HG03039 (cell line): ENCODE measurements around the gene IGLL5.
"Not testable (repeated sequence)": the region's sequence is repeated elsewhere in the genome, so short reads cannot be mapped to it uniquely, and the experiment has no call there.

ENCODE experiments used
- ATAC-seq: cut with Tn5 transposase; IDR thresholded peaks from one replicate; pipeline ENCODE4 v1.9.1; 2021; ENCODE audit warnings: mild to moderate bottlenecking, moderate library complexity; ENCODE audit not compliant: unreplicated experiment

IGLL5 gene

DNA sequence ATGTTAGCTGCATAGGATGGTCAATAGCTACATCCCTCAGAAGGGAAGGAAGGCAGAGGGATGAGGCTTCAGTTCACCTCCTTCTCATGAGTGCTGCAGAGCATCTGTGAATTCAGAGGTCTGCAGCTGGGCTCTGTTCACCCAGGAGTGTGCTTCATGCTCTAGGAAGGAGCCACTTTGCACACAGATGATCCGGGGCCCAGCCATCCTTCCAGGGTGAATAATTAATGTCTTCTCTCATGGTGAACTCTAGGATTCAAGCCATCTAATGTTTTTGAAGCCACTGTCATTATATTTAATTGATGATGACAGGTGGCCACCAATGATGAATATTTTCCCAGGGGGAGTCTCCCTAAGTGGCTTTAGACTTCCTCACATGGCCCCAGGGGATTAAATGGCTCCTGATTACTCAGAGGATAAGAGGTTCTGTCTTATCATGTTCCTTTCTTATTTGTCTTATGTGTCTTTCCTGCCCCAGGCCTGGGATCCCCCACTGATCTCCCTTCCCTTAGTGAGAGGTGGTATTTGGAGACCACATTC lies 10.9 kb downstream of the IGLL5 start:
- not testable (repeated sequence) for ATAC-seq

DNA sequence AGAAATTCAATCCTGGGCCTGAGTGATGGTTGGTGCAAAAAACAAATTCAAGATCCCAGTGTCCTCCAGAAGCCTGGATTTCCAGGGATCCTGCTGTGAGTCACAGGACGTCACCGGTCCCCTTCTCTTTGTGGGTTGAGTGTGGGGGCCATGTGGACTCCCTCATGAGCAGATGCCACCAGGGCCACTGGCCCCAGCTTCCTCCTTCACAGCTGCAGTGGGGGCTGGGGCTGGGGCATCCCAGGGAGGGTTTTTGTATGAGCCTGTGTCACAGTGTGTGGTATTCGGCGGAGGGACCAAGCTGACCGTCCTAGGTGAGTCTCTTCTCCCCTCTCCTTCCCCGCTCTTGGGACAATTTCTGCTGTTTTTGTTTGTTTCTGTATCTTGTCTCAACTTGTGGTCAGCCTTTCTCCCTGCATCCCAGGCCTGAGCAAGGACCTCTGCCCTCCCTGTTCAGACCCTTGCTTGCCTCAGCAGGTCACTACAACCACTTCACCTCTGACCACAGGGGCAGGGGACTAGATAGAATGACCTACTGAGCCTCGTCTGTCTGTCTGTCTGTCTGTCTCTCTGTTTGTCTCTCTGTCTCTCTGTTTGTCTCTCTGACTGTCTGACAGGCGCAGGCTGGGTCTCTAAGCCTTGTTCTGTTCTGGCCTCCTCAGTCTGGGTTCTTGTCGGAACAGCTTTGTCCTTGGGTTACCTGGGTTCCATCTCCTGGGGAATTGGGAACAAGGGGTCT lies 11.9 kb downstream of the IGLL5 start:
- not testable (repeated sequence) for ATAC-seq

DNA sequence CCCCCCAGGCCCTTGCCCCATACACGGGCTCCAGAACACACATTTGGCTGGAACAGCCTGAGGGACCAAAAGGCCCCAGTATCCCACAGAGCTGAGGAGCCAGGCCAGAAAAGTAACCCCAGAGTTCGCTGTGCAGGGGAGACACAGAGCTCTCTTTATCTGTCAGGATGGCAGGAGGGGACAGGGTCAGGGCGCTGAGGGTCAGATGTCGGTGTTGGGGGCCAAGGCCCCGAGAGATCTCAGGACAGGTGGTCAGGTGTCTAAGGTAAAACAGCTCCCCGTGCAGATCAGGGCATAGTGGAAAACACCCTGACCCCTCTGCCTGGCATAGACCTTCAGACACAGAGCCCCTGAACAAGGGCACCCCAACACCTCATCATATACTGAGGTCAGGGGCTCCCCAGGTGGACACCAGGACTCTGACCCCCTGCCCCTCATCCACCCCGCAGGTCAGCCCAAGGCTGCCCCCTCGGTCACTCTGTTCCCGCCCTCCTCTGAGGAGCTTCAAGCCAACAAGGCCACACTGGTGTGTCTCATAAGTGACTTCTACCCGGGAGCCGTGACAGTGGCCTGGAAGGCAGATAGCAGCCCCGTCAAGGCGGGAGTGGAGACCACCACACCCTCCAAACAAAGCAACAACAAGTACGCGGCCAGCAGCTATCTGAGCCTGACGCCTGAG lies 13.1 kb downstream of the IGLL5 start:
- ATAC-seq = not testable (repeated sequence)

DNA sequence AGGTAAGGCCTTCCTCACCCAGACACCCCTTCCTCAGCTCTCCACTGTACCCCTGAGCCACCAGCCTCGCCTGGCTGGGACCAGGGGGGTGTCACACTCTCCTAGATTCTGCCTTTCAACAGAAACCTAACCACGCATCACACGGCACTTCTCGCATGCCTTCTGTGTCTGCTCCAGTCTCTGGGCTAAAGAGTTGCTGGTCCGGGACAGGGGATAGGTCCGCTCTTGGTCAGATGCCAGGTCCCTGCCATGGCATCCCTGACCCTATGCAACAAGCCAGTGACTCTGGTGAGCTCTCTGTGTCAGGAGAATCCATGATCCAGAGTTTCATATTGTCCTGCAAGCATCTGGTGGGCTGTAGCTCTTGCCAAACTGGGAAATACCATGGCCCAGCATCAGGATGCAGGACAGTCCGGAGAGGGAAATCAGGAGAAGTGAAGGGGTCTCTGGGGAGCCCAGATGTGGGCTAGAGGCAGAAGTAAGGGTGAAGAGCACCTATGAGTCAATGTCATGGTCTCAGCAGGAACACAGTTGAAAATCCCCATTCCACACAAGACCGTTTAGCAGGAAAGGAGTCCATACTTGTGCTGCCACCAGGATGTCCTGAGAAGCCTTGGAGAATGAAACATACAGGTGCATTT lies 14.1 kb downstream of the IGLL5 start:
- no peak for ATAC-seq

DNA sequence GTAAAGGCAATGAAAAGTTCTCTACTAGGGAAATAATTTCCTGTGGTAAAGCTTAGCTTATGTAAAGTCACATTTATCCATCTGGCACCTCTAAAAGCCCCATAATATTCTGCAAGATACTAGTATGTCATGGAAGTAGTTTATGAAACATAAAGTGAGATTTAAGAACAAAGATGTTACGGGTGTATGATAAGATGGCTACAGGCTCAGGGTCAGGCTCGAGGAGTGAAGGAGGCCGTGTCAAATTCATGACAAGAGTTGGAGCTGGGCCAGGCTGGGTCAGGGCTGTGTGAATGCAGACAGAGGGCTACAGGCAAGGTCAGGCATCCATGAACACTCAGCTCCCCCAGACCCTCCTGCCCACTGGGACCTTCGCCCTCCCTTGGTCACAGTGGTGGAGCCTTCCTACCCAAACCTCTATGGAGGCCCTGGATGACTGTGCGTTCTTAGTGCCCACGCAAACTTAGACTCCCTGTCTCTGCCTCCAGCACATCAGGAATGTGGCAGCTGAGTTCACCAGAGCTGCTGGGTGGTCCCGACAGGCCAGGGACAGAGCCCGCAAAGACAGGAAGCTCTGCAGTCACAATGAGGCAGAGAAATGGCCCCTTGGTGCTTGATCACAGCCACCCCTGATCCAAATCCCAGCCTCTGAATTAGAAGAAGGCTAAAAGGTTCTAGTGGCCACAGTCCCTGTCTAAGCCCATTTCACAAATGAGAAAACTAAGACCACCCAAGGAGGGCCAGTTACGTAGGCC lies 14.8 kb downstream of the IGLL5 start:
- ATAC-seq = no peak

DNA sequence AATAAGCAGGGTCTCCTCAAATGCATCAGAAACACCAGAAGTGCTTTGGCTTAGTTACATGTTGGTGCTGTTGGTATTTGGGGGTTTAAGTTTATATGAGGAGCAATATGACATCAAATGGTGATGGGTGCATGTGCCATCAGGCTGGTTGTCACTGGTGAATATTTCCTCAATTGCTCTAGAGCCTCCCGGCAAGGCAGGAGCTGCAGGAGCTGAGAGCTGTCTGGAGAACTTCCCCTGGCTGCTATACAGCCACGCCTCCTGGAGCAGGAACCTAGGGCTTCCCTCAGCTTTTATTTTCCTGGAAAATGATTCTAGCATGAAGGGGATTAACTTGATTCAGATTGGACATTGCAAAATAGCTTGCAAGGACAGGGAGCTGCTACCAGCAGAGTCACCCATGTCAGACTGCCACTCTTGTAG lies 15.8 kb downstream of the IGLL5 start:
- no peak for ATAC-seq

DNA sequence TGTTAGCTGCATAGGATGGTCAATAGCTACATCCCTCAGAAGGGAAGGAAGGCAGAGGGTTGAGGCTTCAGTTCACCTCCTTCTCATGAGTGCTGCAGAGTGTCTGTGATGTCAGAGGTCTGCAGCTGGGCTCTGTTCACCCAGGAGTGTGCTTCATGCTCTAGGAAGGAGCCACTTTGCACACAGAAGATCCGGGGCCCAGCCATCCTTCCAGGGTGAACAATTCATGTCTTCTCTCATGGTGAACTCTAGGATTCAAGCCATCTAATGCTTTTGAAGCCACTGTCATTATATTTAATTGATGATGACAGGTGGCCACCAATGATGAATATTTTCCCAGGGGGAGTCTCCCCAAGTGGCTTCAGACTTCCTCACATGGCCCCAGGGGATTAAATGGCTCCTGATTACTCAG lies 16.2 kb downstream of the IGLL5 start:
- not testable (repeated sequence) for ATAC-seq

DNA sequence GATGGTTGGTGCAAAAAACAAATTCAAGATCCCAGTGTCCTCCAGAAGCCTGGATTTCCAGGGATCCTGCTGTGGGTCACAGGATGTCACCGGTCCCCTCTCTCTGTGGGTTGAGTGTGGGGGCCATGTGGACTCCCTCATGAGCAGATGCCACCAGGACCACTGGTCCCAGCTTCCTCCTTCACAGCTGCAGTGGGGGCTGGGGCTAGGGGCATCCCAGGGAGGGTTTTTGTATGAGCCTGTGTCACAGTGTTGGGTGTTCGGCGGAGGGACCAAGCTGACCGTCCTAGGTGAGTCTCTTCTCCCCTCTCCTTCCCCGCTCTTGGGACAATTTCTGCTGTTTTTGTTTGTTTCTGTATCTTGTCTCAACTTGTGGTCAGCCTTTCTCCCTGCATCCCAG lies 17.1 kb downstream of the IGLL5 start:
- ATAC-seq = not testable (repeated sequence)

DNA sequence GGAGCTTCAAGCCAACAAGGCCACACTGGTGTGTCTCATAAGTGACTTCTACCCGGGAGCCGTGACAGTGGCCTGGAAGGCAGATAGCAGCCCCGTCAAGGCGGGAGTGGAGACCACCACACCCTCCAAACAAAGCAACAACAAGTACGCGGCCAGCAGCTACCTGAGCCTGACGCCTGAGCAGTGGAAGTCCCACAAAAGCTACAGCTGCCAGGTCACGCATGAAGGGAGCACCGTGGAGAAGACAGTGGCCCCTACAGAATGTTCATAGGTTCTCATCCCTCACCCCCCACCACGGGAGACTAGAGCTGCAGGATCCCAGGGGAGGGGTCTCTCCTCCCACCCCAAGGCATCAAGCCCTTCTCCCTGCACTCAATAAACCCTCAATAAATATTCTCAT lies 18.8 kb downstream of the IGLL5 start:
- not testable (repeated sequence) for ATAC-seq

DNA sequence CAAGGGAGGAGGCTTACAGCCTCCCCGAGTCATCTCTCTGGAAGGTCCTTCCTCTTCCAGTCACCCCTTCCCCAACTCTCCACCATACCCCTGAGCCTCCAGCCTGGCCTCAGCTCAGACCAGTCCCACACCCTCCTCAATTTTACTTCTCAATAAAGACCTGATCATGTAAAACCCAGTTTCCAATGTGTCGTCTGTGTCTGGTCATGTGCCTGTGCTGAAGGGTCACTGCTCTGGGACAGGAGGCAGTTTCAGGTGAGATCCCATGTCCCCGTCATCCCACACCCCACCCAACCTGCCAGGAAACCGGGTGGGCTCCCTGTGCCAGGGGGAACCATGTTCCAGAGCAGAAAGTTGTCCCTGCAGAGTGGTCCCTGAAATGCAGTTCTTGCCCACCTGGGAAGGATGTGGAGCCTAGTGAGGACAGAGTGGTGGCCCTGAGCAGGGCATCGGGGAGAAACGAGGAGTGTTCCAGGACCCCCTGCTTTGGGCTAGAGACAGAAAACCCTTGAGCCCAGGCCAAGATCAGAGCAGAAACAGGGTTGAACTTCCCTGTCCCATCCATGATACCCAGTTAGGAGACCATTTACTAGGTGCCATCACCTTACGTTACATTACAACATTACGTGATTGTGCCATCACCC lies 19.4 kb downstream of the IGLL5 start:
- ATAC-seq = no peak

DNA sequence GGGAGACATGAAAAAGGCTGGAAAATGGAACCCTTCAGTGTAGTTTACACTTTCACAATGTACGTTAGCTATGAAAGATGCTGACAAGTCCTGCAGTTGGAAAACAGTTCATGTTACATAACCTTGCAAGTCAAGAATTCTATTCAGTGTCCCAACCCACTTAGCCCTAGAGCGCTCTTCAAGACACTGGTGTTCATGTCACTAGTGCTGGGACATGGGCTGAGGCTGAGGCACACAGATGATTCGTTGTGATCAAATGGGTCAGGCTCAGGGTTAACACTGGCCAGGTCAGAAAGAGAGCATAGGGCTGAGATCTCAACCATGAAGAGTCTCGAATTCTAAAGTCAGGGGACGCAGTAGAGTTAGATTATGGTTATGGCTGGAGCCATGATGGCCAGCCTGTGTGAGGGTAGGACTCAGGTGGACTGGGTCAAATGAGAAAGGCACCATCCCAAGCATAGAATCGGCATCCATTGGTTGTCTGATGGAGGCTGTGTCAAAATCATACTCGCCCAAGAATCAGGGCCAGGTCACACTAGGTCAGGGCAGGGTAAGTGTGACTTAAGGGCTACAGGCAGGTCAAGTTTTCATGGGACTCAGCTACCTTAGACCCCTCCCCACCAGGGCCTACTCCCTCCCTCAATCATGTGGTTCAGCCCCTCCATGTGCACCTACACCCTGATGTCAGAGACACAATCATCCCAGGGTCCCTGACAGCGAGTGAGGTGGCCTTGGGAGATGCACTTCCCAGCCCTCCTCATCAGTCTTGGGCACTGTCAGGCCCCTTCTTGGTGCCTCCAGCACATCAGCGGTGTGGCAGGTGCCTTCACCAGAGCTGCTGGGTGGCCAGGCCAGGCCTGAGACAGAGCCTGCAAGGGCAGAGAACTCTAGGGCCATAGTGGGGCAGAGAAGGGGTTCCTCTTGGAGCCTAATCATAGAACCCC lies 20.2 kb downstream of the IGLL5 start:
- no peak for ATAC-seq

DNA sequence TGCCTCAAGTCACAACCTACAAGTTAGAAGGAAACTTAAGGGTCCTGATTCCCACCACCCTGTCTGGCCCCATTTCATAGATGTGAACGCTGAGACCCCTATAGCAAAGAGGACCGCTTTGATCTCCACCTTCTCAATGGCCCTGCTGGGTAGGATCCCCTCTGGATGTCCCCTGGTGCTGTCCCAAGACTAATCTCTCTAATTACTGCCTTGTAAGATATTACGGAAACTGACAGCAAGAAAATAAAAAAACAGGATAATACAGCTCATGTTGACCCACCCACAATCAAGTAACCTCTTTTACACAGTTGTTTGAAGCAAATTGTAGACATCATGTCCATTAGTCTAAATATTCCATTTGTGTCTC lies 20.9 kb downstream of the IGLL5 start:
- ATAC-seq = no peak

DNA sequence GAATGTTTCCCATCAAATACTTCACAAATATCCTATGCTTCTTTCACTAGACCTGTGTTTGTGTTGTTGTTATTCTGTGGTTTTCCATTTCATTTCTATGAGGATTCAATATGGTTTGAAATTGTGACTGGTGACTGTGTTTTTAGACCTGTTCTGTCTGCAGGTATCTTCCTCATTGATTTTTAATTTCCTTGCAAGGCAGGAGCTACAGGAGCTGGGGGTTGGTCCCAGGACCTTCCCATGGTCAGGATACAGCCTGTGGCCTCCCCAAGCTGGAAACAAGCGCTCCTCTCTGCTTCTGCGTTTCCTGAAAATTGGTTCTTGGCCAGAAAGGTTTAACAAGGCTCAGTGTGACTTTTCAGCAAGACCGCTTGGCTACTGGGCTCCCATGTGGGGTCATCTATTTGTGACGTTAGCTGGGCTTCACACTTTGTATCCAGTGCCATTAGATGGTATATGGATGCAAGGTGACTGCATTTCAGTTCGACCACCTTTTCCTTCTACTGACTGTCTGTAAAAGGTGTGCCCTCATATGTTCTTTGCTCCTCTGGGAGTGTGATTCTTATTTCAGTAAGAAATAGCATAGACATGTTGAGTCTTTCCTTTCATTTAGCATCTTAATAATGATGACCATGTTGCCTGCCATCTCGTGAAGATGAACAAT lies 21.5 kb downstream of the IGLL5 start:
- no peak for ATAC-seq

DNA sequence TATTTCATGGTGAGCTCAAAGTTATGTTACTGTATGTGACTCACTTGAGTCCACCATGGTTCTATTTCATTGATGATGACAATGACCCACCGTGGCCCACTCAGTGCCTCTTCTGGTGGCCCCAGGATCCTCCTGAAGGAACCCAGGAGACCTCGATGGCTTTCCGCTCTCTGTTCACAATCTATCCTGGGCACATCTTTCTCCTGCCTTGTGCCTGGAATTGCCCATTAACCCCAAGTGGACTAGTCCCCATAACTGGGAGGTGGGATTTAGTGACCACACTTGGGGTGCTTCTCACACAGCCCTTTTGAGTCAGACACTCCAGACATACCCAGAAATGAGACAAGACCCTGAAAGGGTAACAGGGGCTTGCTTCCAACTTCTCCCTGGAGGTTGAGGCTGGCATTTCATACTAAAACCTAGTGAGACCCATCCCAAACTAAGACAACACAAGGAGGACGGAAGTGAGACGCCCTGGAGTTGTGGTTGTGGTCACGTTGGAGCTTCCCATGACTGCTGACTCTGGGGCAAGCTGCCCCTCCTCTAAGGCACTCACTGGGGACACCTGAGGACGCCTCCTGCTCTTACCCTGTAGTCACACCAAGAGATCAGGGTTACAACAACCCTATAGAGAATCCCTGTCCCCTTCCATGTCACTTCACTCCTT lies 22.1 kb downstream of the IGLL5 start:
- no peak for ATAC-seq

DNA sequence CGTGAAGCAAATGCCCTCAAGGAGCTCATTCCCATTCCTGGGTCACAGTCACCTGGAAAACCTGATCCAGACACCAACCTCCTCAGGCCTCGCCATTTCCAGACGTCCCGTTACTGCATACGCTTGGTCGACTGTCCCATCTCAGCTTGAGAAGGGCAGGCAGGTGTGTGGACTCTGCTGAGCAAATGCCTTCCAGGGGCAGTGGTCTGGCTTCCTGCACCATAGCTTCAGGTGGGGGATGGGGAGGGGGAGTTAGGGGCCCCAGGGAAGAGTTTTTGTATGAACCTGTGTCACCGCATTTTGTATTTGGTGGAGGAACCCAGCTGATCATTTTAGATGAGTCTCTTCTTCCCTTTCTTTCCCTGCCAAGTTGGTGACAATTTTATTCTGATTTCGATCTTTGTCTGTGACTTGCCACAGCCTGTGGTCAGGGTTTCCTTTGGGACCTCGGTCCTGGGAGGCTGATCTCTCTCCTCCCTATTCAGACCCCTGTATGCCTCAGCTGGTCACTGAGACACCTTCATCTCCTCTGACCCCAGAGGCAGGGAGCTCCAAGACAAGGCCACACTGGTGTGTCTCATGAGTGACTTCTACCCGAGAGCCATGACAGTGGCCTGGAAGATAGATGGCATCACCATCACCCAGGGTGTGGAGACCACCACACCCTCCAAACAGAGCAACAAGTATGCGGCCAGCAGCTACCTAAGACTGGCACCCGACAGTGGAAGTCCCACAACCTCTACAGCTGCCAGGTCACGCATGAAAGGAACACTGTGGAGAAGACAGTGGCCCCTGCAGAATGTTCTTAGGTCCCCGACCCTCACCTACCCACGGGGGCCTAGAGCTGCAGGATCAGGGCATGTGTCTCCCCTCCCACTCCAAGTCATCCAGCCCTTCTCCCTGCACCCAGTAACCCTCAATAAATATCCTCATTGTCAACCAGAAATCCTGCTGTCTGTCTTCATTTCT lies 22.9 kb downstream of the IGLL5 start:
- no peak for ATAC-seq

DNA sequence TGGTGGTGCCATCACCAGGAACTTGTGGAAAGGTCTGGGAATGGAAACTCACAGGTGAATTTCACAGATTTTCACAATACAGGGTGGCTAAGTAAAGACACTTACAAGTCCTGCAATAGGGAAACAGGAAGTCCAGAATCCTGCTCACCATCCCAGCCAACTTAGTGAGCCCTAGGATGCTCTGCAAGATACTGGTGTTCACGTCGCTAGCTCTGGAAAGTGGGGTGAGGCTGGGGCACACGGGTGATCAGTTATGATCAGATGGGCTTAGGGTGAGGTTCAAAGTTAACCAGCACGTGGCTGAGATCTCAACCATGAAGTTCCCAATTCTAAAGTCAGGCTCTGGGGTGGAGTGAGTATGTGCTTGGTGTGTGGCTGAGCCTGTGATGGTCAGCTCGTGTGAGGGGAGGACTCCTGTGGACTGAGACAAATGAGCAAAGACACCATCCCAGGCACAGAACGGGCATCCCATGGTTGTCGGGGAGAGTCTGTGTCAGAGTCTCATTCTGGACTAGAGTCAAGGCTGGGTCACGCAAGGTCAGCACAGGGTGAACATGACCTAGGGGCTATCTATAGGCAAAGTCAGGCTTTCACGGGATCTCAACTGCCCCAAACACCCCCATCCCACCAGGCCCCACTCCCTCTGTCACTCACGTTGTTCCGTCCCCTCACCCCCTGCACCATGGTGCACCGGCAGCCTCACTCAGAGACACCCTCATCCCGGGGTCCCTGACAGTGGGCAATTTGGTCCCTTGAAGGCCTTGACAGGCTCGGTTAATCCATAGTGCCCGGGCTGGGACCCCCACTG lies 23.9 kb downstream of the IGLL5 start:
- ATAC-seq = no peak
